ENCODE data around the gene STEAP4. TPM values are rescaled to one million over a fixed set of nuclear protein-coding genes. Genes with fewer than 3 reads are reported as not detected.

STEAP4 gene
- polyA plus RNA-seq, 1 donor: 0.30 TPM

DNA sequence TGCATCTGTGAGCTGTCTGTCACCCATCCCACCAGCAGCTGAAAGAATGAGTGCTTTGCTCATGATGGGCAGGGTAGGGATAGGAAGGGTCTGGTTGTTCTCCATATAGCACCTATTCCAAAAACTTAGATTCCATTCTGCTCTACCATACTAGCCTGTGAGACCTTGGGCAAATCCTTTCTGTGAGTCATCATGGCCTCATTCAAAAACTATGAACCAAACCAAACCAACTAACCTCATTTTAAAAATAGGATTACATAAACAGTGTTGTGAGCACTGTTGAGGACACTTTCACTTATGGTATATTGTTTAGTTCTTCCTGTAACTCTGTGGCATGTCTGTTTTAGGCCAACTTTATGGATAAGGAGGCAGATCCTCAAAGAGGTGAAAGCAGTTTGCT is 30.9 kb upstream of the STEAP4 start:
- DNase-seq: no peak
- H3K4me3 ChIP-seq (ENCODE audit: low read length): no peak overlapping the region
- no peaks in the 10 kb centered on the region for H3K4me1 ChIP-seq (ENCODE audit: control insufficient read depth, insufficient read depth, low read length)
- peaks cover 3% of the 10 kb centered on the region for H3K27me3 ChIP-seq (ENCODE audit: control insufficient read depth, insufficient read depth, low read length)
- H3K9me3 ChIP-seq (ENCODE audit: control insufficient read depth, low read depth, low read length): no peaks in the 10 kb centered on the region
- H3K36me3 ChIP-seq (ENCODE audit: control insufficient read depth, insufficient read depth, low read length): no peaks in the 10 kb centered on the region
- H3K27ac ChIP-seq (ENCODE audit: low read length): no peak overlapping the region

GRCh38 chr7:88331322-88331721 is 24.6 kb upstream of the STEAP4 start:
- no peak overlapping the region for H3K4me3 ChIP-seq (ENCODE audit: low read length)
- H3K27me3 ChIP-seq (ENCODE audit: control insufficient read depth, insufficient read depth, low read length): peaks cover 3% of the 10 kb centered on the region
- H3K27ac ChIP-seq (ENCODE audit: low read length): no peak overlapping the region
- no peaks in the 10 kb centered on the region for H3K4me1 ChIP-seq (ENCODE audit: control insufficient read depth, insufficient read depth, low read length)
- H3K36me3 ChIP-seq (ENCODE audit: control insufficient read depth, insufficient read depth, low read length): no peaks in the 10 kb centered on the region
- DNase-seq: no peak
- H3K9me3 ChIP-seq (ENCODE audit: control insufficient read depth, low read depth, low read length): no peaks in the 10 kb centered on the region

- H3K27me3 ChIP-seq (ENCODE audit: control insufficient read depth, insufficient read depth, low read length): no peaks in the 10 kb centered on the region
- no peaks in the 10 kb centered on the region for H3K9me3 ChIP-seq (ENCODE audit: control insufficient read depth, low read depth, low read length)
- no peak overlapping the region for H3K27ac ChIP-seq (ENCODE audit: low read length)
- H3K4me1 ChIP-seq (ENCODE audit: control insufficient read depth, insufficient read depth, low read length): no peaks in the 10 kb centered on the region
- no peak overlapping the region for H3K4me3 ChIP-seq (ENCODE audit: low read length)
- no peak for DNase-seq
- no peaks in the 10 kb centered on the region for H3K36me3 ChIP-seq (ENCODE audit: control insufficient read depth, insufficient read depth, low read length)
- WGBS (ENCODE audit: insufficient coverage, low lambda C conversion rate): 80% methylated on average over 1 of the region's 10 CpGs
These were observed 23.1 kb upstream of the STEAP4 start for GRCh38 chr7:88329532-88330463.

GRCh38 chr7:88328787-88329186 is 22.1 kb upstream of the STEAP4 start:
- DNase-seq: no peak
- H3K4me1 ChIP-seq (ENCODE audit: control insufficient read depth, insufficient read depth, low read length): no peaks in the 10 kb centered on the region
- H3K27me3 ChIP-seq (ENCODE audit: control insufficient read depth, insufficient read depth, low read length): no peaks in the 10 kb centered on the region
- H3K9me3 ChIP-seq (ENCODE audit: control insufficient read depth, low read depth, low read length): no peaks in the 10 kb centered on the region
- no peak overlapping the region for H3K4me3 ChIP-seq (ENCODE audit: low read length)
- no peak overlapping the region for H3K27ac ChIP-seq (ENCODE audit: low read length)
- no peaks in the 10 kb centered on the region for H3K36me3 ChIP-seq (ENCODE audit: control insufficient read depth, insufficient read depth, low read length)

DNA sequence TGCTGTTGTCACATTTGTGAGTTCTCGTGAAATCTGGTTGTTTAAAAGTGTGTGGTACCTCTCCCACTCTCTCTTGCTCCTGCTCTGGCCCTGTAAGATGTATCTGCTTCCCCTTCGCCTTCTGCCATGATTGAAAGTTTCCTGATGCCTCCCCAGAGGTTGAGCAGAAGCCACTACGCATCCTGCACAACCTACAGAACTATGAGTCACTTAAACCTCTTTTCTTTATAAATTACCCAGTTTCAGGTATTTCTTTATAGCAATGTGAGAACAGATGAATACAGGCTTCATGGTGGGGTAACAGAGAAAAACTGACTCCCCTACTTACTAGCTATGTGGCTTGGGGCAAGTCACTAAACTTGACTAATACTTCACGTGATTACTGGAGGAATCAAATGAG is 18.0 kb upstream of the STEAP4 start:
- no peaks in the 10 kb centered on the region for H3K27me3 ChIP-seq (ENCODE audit: control insufficient read depth, insufficient read depth, low read length)
- no peak overlapping the region for H3K4me3 ChIP-seq (ENCODE audit: low read length)
- no peak overlapping the region for H3K27ac ChIP-seq (ENCODE audit: low read length)
- H3K36me3 ChIP-seq (ENCODE audit: control insufficient read depth, insufficient read depth, low read length): no peaks in the 10 kb centered on the region
- no peaks in the 10 kb centered on the region for H3K4me1 ChIP-seq (ENCODE audit: control insufficient read depth, insufficient read depth, low read length)
- DNase-seq: no peak
- WGBS (ENCODE audit: insufficient coverage, low lambda C conversion rate): no CpG with 5 or more reads among the region's 4 CpGs
- no peaks in the 10 kb centered on the region for H3K9me3 ChIP-seq (ENCODE audit: control insufficient read depth, low read depth, low read length)

DNA sequence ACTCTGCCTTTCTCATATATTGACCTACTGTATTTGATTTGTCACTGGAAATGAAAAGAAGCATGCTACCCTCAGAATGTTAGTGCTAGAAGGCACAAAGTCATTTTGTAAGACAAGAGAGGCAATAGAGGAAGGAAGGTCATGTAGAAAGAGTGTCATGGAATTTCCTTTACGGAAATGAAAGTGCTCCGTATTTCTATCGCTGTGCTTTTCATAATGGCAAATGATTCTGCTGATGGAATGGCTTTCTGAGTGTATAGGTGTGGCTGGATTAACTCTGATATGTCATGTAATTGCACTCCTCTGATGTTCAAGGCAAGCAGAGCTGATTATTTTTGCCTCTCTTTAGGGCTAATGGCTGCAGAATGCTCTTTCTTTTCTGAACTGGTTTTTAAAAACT is 15.5 kb upstream of the STEAP4 start:
- Histone ChIP-seq H3K27ac (ENCODE audit: low read length) (no peak overlapping the region), H3K9me3 (ENCODE audit: control insufficient read depth, low read depth, low read length) (no peaks in the 10 kb centered on the region), H3K4me3 (ENCODE audit: low read length) (no peak overlapping the region), H3K4me1 (ENCODE audit: control insufficient read depth, insufficient read depth, low read length) (no peaks in the 10 kb centered on the region), H3K27me3 (ENCODE audit: control insufficient read depth, insufficient read depth, low read length) (no peaks in the 10 kb centered on the region), H3K36me3 (ENCODE audit: control insufficient read depth, insufficient read depth, low read length) (no peaks in the 10 kb centered on the region)
- WGBS (ENCODE audit: insufficient coverage, low lambda C conversion rate): no CpG with 5 or more reads among the region's 3 CpGs
- no peak for DNase-seq

- H3K27ac ChIP-seq (ENCODE audit: low read length): no peak overlapping the region
- no peaks in the 10 kb centered on the region for H3K4me1 ChIP-seq (ENCODE audit: control insufficient read depth, insufficient read depth, low read length)
- no peak for DNase-seq
- H3K4me3 ChIP-seq (ENCODE audit: low read length): no peak overlapping the region
- H3K27me3 ChIP-seq (ENCODE audit: control insufficient read depth, insufficient read depth, low read length): no peaks in the 10 kb centered on the region
- no peaks in the 10 kb centered on the region for H3K9me3 ChIP-seq (ENCODE audit: control insufficient read depth, low read depth, low read length)
- no CpG with 5 or more reads among the region's 1 CpG for WGBS (ENCODE audit: insufficient coverage, low lambda C conversion rate)
- H3K36me3 ChIP-seq (ENCODE audit: control insufficient read depth, insufficient read depth, low read length): no peaks in the 10 kb centered on the region
These were observed 15.0 kb upstream of the STEAP4 start for GRCh38 chr7:88321694-88322093.

DNA sequence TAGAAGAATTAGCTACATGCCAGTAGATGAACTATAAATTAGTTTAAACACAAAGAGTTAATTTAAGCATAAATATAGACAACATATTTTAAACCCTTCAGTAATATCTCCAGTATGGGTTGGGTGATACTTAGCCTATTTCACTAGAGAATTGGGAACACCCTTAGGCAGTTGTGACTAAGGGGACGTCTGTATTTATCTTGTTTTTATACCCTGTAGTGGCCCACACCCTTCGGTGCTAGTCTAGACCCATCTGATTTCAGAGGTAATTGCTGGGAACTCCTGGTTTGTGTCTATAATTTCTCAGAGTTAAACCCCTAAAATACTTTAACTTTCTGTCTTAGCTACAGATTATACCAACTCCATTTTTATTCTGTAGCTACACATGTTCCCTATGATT is 11.5 kb upstream of the STEAP4 start:
- DNase-seq: no peak
- no peaks in the 10 kb centered on the region for H3K36me3 ChIP-seq (ENCODE audit: control insufficient read depth, insufficient read depth, low read length)
- no peak overlapping the region for H3K4me3 ChIP-seq (ENCODE audit: low read length)
- no peak overlapping the region for H3K27ac ChIP-seq (ENCODE audit: low read length)
- WGBS (ENCODE audit: insufficient coverage, low lambda C conversion rate): no CpG with 5 or more reads among the region's 2 CpGs
- H3K9me3 ChIP-seq (ENCODE audit: control insufficient read depth, low read depth, low read length): no peaks in the 10 kb centered on the region
- H3K4me1 ChIP-seq (ENCODE audit: control insufficient read depth, insufficient read depth, low read length): no peaks in the 10 kb centered on the region
- H3K27me3 ChIP-seq (ENCODE audit: control insufficient read depth, insufficient read depth, low read length): no peaks in the 10 kb centered on the region

DNA sequence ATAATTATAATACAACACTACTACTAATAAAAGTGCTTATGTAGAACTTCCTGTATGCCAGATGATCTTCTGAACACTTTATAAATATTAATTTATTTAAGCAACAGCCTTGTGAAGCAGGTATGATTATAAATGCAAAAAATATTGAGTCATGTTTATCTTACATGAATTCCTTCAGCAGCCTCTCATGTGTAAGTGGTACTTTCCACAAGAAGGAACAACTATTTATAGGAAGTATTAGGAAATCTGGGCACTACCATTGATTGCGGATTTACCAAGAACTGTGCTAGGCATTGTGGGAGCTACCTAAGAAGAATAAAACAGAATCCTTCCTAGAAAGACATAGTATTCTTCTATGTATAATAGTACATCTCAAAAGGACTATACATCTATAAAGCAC is 10.7 kb upstream of the STEAP4 start:
- H3K27ac ChIP-seq (ENCODE audit: low read length): no peak overlapping the region
- no peaks in the 10 kb centered on the region for H3K4me1 ChIP-seq (ENCODE audit: control insufficient read depth, insufficient read depth, low read length)
- H3K36me3 ChIP-seq (ENCODE audit: control insufficient read depth, insufficient read depth, low read length): no peaks in the 10 kb centered on the region
- H3K9me3 ChIP-seq (ENCODE audit: control insufficient read depth, low read depth, low read length): no peaks in the 10 kb centered on the region
- no CpG with 5 or more reads among the region's 1 CpG for WGBS (ENCODE audit: insufficient coverage, low lambda C conversion rate)
- H3K27me3 ChIP-seq (ENCODE audit: control insufficient read depth, insufficient read depth, low read length): no peaks in the 10 kb centered on the region
- H3K4me3 ChIP-seq (ENCODE audit: low read length): no peak overlapping the region
- DNase-seq: no peak

- H3K4me3 ChIP-seq (ENCODE audit: low read length): no peak overlapping the region
- H3K9me3 ChIP-seq (ENCODE audit: control insufficient read depth, low read depth, low read length): no peaks in the 10 kb centered on the region
- no CpG with 5 or more reads among the region's 1 CpG for WGBS (ENCODE audit: insufficient coverage, low lambda C conversion rate)
- no peaks in the 10 kb centered on the region for H3K36me3 ChIP-seq (ENCODE audit: control insufficient read depth, insufficient read depth, low read length)
- DNase-seq: no peak
- no peaks in the 10 kb centered on the region for H3K4me1 ChIP-seq (ENCODE audit: control insufficient read depth, insufficient read depth, low read length)
- no peak overlapping the region for H3K27ac ChIP-seq (ENCODE audit: low read length)
- no peaks in the 10 kb centered on the region for H3K27me3 ChIP-seq (ENCODE audit: control insufficient read depth, insufficient read depth, low read length)
These were observed 9.8 kb upstream of the STEAP4 start for GRCh38 chr7:88316456-88316855.

DNA sequence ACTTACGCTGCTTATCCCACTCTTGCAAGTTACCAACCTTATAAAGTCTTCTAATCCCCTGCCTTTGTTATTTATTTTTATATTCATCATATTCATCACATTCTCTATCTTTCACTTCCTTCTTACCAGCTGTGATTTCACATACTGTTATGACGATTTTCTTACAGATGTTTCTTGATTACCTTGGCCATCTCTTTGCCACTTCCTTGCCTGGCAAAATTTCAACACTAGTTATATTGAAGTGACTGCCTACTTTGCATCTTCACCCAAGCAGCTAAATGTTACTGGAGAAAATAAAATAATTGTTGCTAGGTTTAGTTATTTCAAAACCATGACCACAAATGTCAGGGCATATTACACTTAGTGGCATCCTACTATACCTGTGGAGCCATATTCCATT is 8.8 kb upstream of the STEAP4 start:
- no peaks in the 10 kb centered on the region for H3K27me3 ChIP-seq (ENCODE audit: control insufficient read depth, insufficient read depth, low read length)

More for the DNA sequence above, 8.8 kb upstream of the STEAP4 start:
- WGBS (ENCODE audit: insufficient coverage, low lambda C conversion rate): 100% methylated on average over 2 of the region's 2 CpGs
- Histone ChIP-seq H3K4me3 (ENCODE audit: low read length) (no peak overlapping the region), H3K9me3 (ENCODE audit: control insufficient read depth, low read depth, low read length) (no peaks in the 10 kb centered on the region), H3K36me3 (ENCODE audit: control insufficient read depth, insufficient read depth, low read length) (no peaks in the 10 kb centered on the region), H3K27ac (ENCODE audit: low read length) (no peak overlapping the region), H3K4me1 (ENCODE audit: control insufficient read depth, insufficient read depth, low read length) (no peaks in the 10 kb centered on the region)
- DNase-seq: no peak
